NT2/D1 (cell line): ENCODE data around the gene TDG.

ENCODE experiments used
- SUZ12 ChIP-seq: IDR thresholded peaks from 2 replicates; pipeline ENCODE4 v1.6.1; 2011; ENCODE audit not compliant: insufficient read length, insufficient read depth; ENCODE audit errors: extremely low read depth
- YY1 ChIP-seq: IDR thresholded peaks from 2 replicates; pipeline ENCODE4 v1.6.1; 2011; ENCODE audit not compliant: insufficient read length, insufficient read depth

DNA sequence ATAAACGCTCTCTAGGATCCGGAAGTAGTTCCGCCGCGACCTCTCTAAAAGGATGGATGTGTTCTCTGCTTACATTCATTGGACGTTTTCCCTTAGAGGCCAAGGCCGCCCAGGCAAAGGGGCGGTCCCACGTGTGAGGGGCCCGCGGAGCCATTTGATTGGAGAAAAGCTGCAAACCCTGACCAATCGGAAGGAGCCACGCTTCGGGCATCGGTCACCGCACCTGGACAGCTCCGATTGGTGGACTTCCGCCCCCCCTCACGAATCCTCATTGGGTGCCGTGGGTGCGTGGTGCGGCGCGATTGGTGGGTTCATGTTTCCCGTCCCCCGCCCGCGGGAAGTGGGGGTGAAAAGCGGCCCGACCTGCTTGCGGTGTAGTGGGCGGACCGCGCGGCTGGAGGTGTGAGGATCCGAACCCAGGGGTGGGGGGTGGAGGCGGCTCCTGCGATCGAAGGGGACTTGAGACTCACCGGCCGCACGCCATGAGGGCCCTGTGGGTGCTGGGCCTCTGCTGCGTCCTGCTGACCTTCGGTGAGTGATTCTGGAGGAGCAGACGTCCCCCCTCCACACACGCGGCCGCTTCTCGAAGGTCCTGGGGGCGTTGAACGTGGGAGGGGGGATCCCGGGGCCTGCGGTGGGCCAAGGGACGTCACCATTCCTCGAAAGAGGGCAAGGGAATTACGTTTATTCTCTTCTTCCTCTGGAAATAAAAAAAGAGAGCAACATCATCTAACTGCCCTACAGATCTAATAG lies 35.5 kb upstream of the TDG start, which contains the start of gene HSP90B1:
- no peak for TF ChIP-seq YY1
- no peak for TF ChIP-seq SUZ12
